NT2/D1 (cell line): ENCODE results near the gene ENOX1.

Experiments used
- SUZ12 ChIP-seq: IDR thresholded peaks from 2 replicates; pipeline ENCODE4 v1.6.1; 2011; ENCODE audit not compliant: insufficient read length, insufficient read depth; ENCODE audit errors: extremely low read depth
- YY1 ChIP-seq: IDR thresholded peaks from 2 replicates; pipeline ENCODE4 v1.6.1; 2011; ENCODE audit not compliant: insufficient read length, insufficient read depth
- ZNF274 ChIP-seq: IDR thresholded peaks from 2 replicates; pipeline ENCODE4 v1.6.1; 2011; ENCODE audit warnings: mild to moderate bottlenecking, low read depth, low read length

- TF ChIP-seq YY1, result no peak
- no peak for TF ChIP-seq SUZ12
- TF ChIP-seq ZNF274, result no peak
These were observed 121.4 kb downstream of the ENOX1 start for GRCh38 chr13:43665388-43665787.
